Activated naive CD8-positive, alpha-beta T cell treated with anti-CD3 and anti-CD28 coated beads, Interleukin-2, amount 50 U/mL, for 24 hours (primary cell): ENCODE results near the gene RBKS.
A peak's percentile ranks its signal among the peaks of the same experiment; 100 is the strongest.

Experiments used
- ATAC-seq: fragments of 150-1000 bp; cut with Tn5 transposase; one replicate; pipeline ENCODE4 v1.10.0; 2021
- DNase-seq: peaks from one replicate; pipeline ENCODE4 v3.0.0; 2021
- H3K27ac Mint-ChIP-seq: one replicate; pipeline ENCODE4 v1.8.0; 2021; ENCODE audit warnings: mild to moderate bottlenecking, mixed read lengths
- H3K27me3 Mint-ChIP-seq: one replicate; pipeline ENCODE4 v1.8.0; 2021; ENCODE audit warnings: mixed read lengths
- H3K36me3 Mint-ChIP-seq: one replicate; pipeline ENCODE4 v1.8.0; 2021; ENCODE audit warnings: low read depth, mixed read lengths
- H3K4me1 Mint-ChIP-seq: one replicate; pipeline ENCODE4 v1.8.0; 2021; ENCODE audit warnings: mixed read lengths
- H3K4me3 Mint-ChIP-seq: one replicate; pipeline ENCODE4 v1.8.0; 2021; ENCODE audit warnings: mild to moderate bottlenecking, moderate library complexity, mixed read lengths
- H3K9me3 Mint-ChIP-seq: one replicate; pipeline ENCODE4 v1.8.0; 2021; ENCODE audit warnings: mixed read lengths

The RBKS gene

GRCh38 chr2:27798486-27798885, 91.7 kb downstream of the RBKS start:
- no peak for ATAC-seq
- Mint-ChIP-seq H3K36me3 (no peaks in the 10 kb centered on the region), H3K9me3 (no peaks in the 10 kb centered on the region), H3K27me3 (no peaks in the 10 kb centered on the region), H3K4me1 (no peaks in the 10 kb centered on the region), H3K4me3 (no peak overlapping the region), H3K27ac (no peak overlapping the region)
- no peak for DNase-seq

- ATAC-seq: no peak
- no peaks in the 10 kb centered on the region for H3K4me1 Mint-ChIP-seq
- H3K4me3 Mint-ChIP-seq: no peak overlapping the region
- no peak overlapping the region for H3K27ac Mint-ChIP-seq
- no peak for DNase-seq
- no peaks in the 10 kb centered on the region for H3K36me3 Mint-ChIP-seq
- no peaks in the 10 kb centered on the region for H3K9me3 Mint-ChIP-seq
- H3K27me3 Mint-ChIP-seq: no peaks in the 10 kb centered on the region
These were observed 92.3 kb downstream of the RBKS start for GRCh38 chr2:27797841-27798240.

GRCh38 chr2:27796791-27797765, 93.1 kb downstream of the RBKS start:
- H3K36me3 Mint-ChIP-seq: no peaks in the 10 kb centered on the region
- no peak overlapping the region for H3K4me3 Mint-ChIP-seq
- ATAC-seq (no peak), DNase-seq (no peak)
- H3K4me1 Mint-ChIP-seq: no peaks in the 10 kb centered on the region
- no peak overlapping the region for H3K27ac Mint-ChIP-seq
- H3K27me3 Mint-ChIP-seq: no peaks in the 10 kb centered on the region
- no peaks in the 10 kb centered on the region for H3K9me3 Mint-ChIP-seq

- Mint-ChIP-seq H3K4me3 (no peak overlapping the region), H3K4me1 (no peaks in the 10 kb centered on the region), H3K27me3 (no peaks in the 10 kb centered on the region), H3K27ac (no peak overlapping the region), H3K36me3 (no peaks in the 10 kb centered on the region), H3K9me3 (no peaks in the 10 kb centered on the region)
- no peak for ATAC-seq
- DNase-seq: no peak
These were observed 94.3 kb downstream of the RBKS start for GRCh38 chr2:27795868-27796277.

GRCh38 chr2:27795093-27795834, 94.9 kb downstream of the RBKS start:
- H3K36me3 Mint-ChIP-seq: no peaks in the 10 kb centered on the region
- no peaks in the 10 kb centered on the region for H3K9me3 Mint-ChIP-seq
- H3K27me3 Mint-ChIP-seq: no peaks in the 10 kb centered on the region
- H3K4me3 Mint-ChIP-seq: no peak overlapping the region
- no peak overlapping the region for H3K27ac Mint-ChIP-seq
- DNase-seq (no peak), ATAC-seq (no peak)
- no peaks in the 10 kb centered on the region for H3K4me1 Mint-ChIP-seq

GRCh38 chr2:27792759-27793158, 97.4 kb downstream of the RBKS start:
- no peaks in the 10 kb centered on the region for H3K27me3 Mint-ChIP-seq
- no peaks in the 10 kb centered on the region for H3K36me3 Mint-ChIP-seq
- no peak overlapping the region for H3K27ac Mint-ChIP-seq
- H3K4me3 Mint-ChIP-seq: no peak overlapping the region
- DNase-seq (no peak), ATAC-seq (no peak)
- no peaks in the 10 kb centered on the region for H3K4me1 Mint-ChIP-seq
- H3K9me3 Mint-ChIP-seq: no peaks in the 10 kb centered on the region

- Mint-ChIP-seq H3K4me1 (no peaks in the 10 kb centered on the region), H3K4me3 (no peak overlapping the region), H3K27me3 (no peaks in the 10 kb centered on the region), H3K36me3 (peaks cover under 1% of the 10 kb centered on the region), H3K27ac (no peak overlapping the region), H3K9me3 (no peaks in the 10 kb centered on the region)
- DNase-seq (no peak), ATAC-seq (no peak)
These were observed 99.4 kb downstream of the RBKS start for GRCh38 chr2:27790796-27791195.

GRCh38 chr2:27782701-27783100, 107.5 kb downstream of the RBKS start:
- DNase-seq (no peak), ATAC-seq (no peak)
- no peaks in the 10 kb centered on the region for H3K9me3 Mint-ChIP-seq
- H3K4me1 Mint-ChIP-seq: peaks cover 12% of the 10 kb centered on the region
- no peak overlapping the region for H3K4me3 Mint-ChIP-seq
- no peaks in the 10 kb centered on the region for H3K27me3 Mint-ChIP-seq
- H3K36me3 Mint-ChIP-seq: peaks cover 25% of the 10 kb centered on the region
- H3K27ac Mint-ChIP-seq: no peak overlapping the region

GRCh38 chr2:27781496-27781895, 108.7 kb downstream of the RBKS start:
- Mint-ChIP-seq H3K9me3 (no peaks in the 10 kb centered on the region), H3K27me3 (no peaks in the 10 kb centered on the region), H3K4me3 (no peak overlapping the region), H3K4me1 (peaks cover 17% of the 10 kb centered on the region), H3K36me3 (peaks cover 28% of the 10 kb centered on the region), H3K27ac (no peak overlapping the region)
- DNase-seq: no peak
- no peak for ATAC-seq

GRCh38 chr2:27779417-27780055, 110.7 kb downstream of the RBKS start:
- ATAC-seq: no peak
- H3K4me3 Mint-ChIP-seq: no peak overlapping the region
- peak overlapping the region; percentile 38 for H3K27ac Mint-ChIP-seq
- DNase-seq: no peak
- H3K9me3 Mint-ChIP-seq: no peaks in the 10 kb centered on the region
- H3K4me1 Mint-ChIP-seq: peaks cover 29% of the 10 kb centered on the region
- H3K36me3 Mint-ChIP-seq: peaks cover 41% of the 10 kb centered on the region
- no peaks in the 10 kb centered on the region for H3K27me3 Mint-ChIP-seq

GRCh38 chr2:27776696-27777095, 113.5 kb downstream of the RBKS start:
- Mint-ChIP-seq H3K27me3 (no peaks in the 10 kb centered on the region), H3K27ac (peak overlapping the region; percentile 15), H3K4me3 (no peak overlapping the region), H3K4me1 (peaks cover 49% of the 10 kb centered on the region), H3K9me3 (no peaks in the 10 kb centered on the region), H3K36me3 (peaks cover 49% of the 10 kb centered on the region)
- DNase-seq (no peak), ATAC-seq (no peak)

- H3K4me3 Mint-ChIP-seq: no peak overlapping the region
- peaks cover 55% of the 10 kb centered on the region for H3K4me1 Mint-ChIP-seq
- H3K27me3 Mint-ChIP-seq: no peaks in the 10 kb centered on the region
- H3K27ac Mint-ChIP-seq: no peak overlapping the region
- peaks cover 49% of the 10 kb centered on the region for H3K36me3 Mint-ChIP-seq
- DNase-seq (no peak), ATAC-seq (no peak)
- H3K9me3 Mint-ChIP-seq: no peaks in the 10 kb centered on the region
These were observed 114.1 kb downstream of the RBKS start for GRCh38 chr2:27776097-27776496.

- Mint-ChIP-seq H3K4me1 (peaks cover 54% of the 10 kb centered on the region), H3K4me3 (peak overlapping the region; percentile 99), H3K36me3 (peaks cover 34% of the 10 kb centered on the region), H3K27ac (no peak overlapping the region), H3K9me3 (no peaks in the 10 kb centered on the region), H3K27me3 (peaks cover 2% of the 10 kb centered on the region)
- ATAC-seq (no peak), DNase-seq (no peak)
These were observed 116.2 kb downstream of the RBKS start for GRCh38 chr2:27773959-27774358.

- Mint-ChIP-seq H3K4me3 (peak overlapping the region; percentile 99), H3K4me1 (peaks cover 47% of the 10 kb centered on the region), H3K27me3 (peaks cover 2% of the 10 kb centered on the region), H3K36me3 (peaks cover 29% of the 10 kb centered on the region), H3K27ac (peak overlapping the region; percentile 44), H3K9me3 (no peaks in the 10 kb centered on the region)
- DNase-seq: no peak
- ATAC-seq: no peak
These were observed 117.4 kb downstream of the RBKS start for GRCh38 chr2:27772804-27773203.
